GM19023 (cell line): ENCODE results near the gene ZNF805.
"Not testable (repeated sequence)": the region's sequence is repeated elsewhere in the genome, so short reads cannot be mapped to it uniquely, and the experiment has no call there.

Experiments used
- ATAC-seq: cut with Tn5 transposase; IDR thresholded peaks from one replicate; pipeline ENCODE4 v1.9.1; 2021; ENCODE audit warnings: mild to moderate bottlenecking, moderate library complexity; ENCODE audit not compliant: unreplicated experiment

ZNF805 gene

GRCh38 chr19:57240311-57241090, at the start of gene ZNF805:
TSS of gene ZNF805 (plus strand) at chr19:57240632. CDS start at chr19:57240892, 260 bp downstream.
- peak; percentile 94 for ATAC-seq

- peak; percentile 96 for ATAC-seq
These were observed 49.0 kb upstream of the ZNF805 start, which contains the start of gene ZNF264 for GRCh38 chr19:57191141-57192076. TSS of gene ZNF264 (plus strand) at chr19:57191500. CDS start at chr19:57191914, 414 bp downstream.

GRCh38 chr19:57192077-57192420, 48.4 kb upstream of the ZNF805 start:
- no peak for ATAC-seq

- no peak for ATAC-seq
These were observed 47.4 kb upstream of the ZNF805 start for GRCh38 chr19:57192993-57193392.

- not testable (repeated sequence) for ATAC-seq
These were observed 42.6 kb upstream of the ZNF805 start for GRCh38 chr19:57197874-57198273.

GRCh38 chr19:57202160-57202559, 38.3 kb upstream of the ZNF805 start:
- no peak for ATAC-seq

- ATAC-seq: no peak
These were observed 30.1 kb upstream of the ZNF805 start for GRCh38 chr19:57210381-57210780.

GRCh38 chr19:57212109-57212508, 28.3 kb upstream of the ZNF805 start:
- no peak for ATAC-seq

- no peak for ATAC-seq
These were observed 12.9 kb upstream of the ZNF805 start for GRCh38 chr19:57227502-57227901.

- ATAC-seq: no peak
These were observed 8.7 kb upstream of the ZNF805 start for GRCh38 chr19:57231686-57232085.

- no peak for ATAC-seq
These were observed 7.2 kb upstream of the ZNF805 start for GRCh38 chr19:57233207-57233606.

- ATAC-seq: no peak
These were observed 486 bp upstream of the ZNF805 start for GRCh38 chr19:57239982-57240310.

- no peak for ATAC-seq
These were observed 744 bp downstream of the ZNF805 start for GRCh38 chr19:57241176-57241575.

- ATAC-seq: no peak
These were observed 2.4 kb downstream of the ZNF805 start for GRCh38 chr19:57242821-57243220.

GRCh38 chr19:57244513-57244912, 4.1 kb downstream of the ZNF805 start:
- ATAC-seq: no peak

- no peak for ATAC-seq
These were observed 4.6 kb downstream of the ZNF805 start for GRCh38 chr19:57245066-57245465.

GRCh38 chr19:57245959-57246358, 5.5 kb downstream of the ZNF805 start:
- ATAC-seq: no peak

GRCh38 chr19:57248646-57249045, 8.2 kb downstream of the ZNF805 start:
- no peak for ATAC-seq

GRCh38 chr19:57249329-57249728, 8.9 kb downstream of the ZNF805 start:
- no peak for ATAC-seq

- not testable (repeated sequence) for ATAC-seq
These were observed 13.3 kb downstream of the ZNF805 start for GRCh38 chr19:57253767-57254166.

GRCh38 chr19:57262044-57262443, 21.6 kb downstream of the ZNF805 start:
- no peak for ATAC-seq

GRCh38 chr19:57263244-57263741, 22.9 kb downstream of the ZNF805 start:
- ATAC-seq: no peak
